Hepatocyte (in vitro differentiated cells): ENCODE measurements around the gene TUBA4B. TPM values are rescaled to one million over a fixed set of nuclear protein-coding genes. Genes with fewer than 3 reads are reported as not detected.

Experiments
- DNase-seq: peaks from one replicate; pipeline ENCODE4 v3.0.0-alpha.2; 2016; ENCODE audit warnings: low spot score
- H2AFZ ChIP-seq: fragments of 200-600 bp; sonication (generic); 2 replicates; pipeline ENCODE4 v1.6.0; 2016; ENCODE audit warnings: antibody characterized with exemption, mild to moderate bottlenecking
- H3K27ac ChIP-seq: fragments of 200-600 bp; sonication (generic); 2 replicates; pipeline ENCODE4 v1.5.1; 2016; ENCODE audit warnings: mild to moderate bottlenecking
- H3K27me3 ChIP-seq: fragments of 200-600 bp; sonication (generic); 2 replicates; pipeline ENCODE4 v1.6.1; 2016
- H3K36me3 ChIP-seq: fragments of 200-600 bp; sonication (generic); replicated peaks from 2 replicates; pipeline ENCODE4 v1.5.1; 2016; ENCODE audit warnings: low read depth; ENCODE audit not compliant: insufficient read depth
- H3K4me1 ChIP-seq: fragments of 200-600 bp; sonication (generic); 2 replicates; pipeline ENCODE4 v1.5.1; 2016; ENCODE audit warnings: mild to moderate bottlenecking, moderate library complexity; ENCODE audit not compliant: insufficient read depth
- H3K4me2 ChIP-seq: fragments of 200-600 bp; sonication (generic); 2 replicates; pipeline ENCODE4 v1.6.0; 2016
- H3K4me3 ChIP-seq: fragments of 200-600 bp; sonication (generic); 2 replicates; pipeline ENCODE4 v1.5.1; 2016; ENCODE audit warnings: mild to moderate bottlenecking
- H3K79me2 ChIP-seq: fragments of 200-600 bp; sonication (generic); 2 replicates; pipeline ENCODE4 v1.6.0; 2017; ENCODE audit warnings: mild to moderate bottlenecking
- H3K9me2 ChIP-seq: fragments of 200-600 bp; sonication (generic); replicated peaks from 2 replicates; pipeline ENCODE4 v1.6.0; 2017; ENCODE audit warnings: mild to moderate bottlenecking; ENCODE audit not compliant: insufficient read depth
- H3K9me3 ChIP-seq: fragments of 200-600 bp; sonication (generic); 2 replicates; pipeline ENCODE4 v1.5.1; 2016; ENCODE audit warnings: low read depth, mild to moderate bottlenecking
- H4K20me1 ChIP-seq: fragments of 200-600 bp; sonication (generic); 2 replicates; pipeline ENCODE4 v1.6.0; 2016; ENCODE audit warnings: mild to moderate bottlenecking; ENCODE audit not compliant: insufficient read depth, poor library complexity, severe bottlenecking
- CTCF ChIP-seq: fragments of 200-600 bp; sonication (generic); IDR thresholded peaks from 2 replicates; pipeline ENCODE4 v1.5.1; 2016; ENCODE audit warnings: antibody characterized with exemption, mild to moderate bottlenecking; ENCODE audit not compliant: poor library complexity
- EZH2 ChIP-seq: fragments of 200-600 bp; sonication (generic); IDR thresholded peaks from 2 replicates; pipeline ENCODE4 v1.6.1; 2016; ENCODE audit warnings: antibody characterized with exemption, mild to moderate bottlenecking, borderline replicate concordance
- EZH2phosphoT487 ChIP-seq: fragments of 200-600 bp; sonication (generic); IDR thresholded peaks from one replicate; pipeline ENCODE4 v1.6.1; 2018; ENCODE audit warnings: antibody characterized with exemption, mild to moderate bottlenecking, low read depth, moderate library complexity; ENCODE audit not compliant: unreplicated experiment, severe bottlenecking
- WGBS: methylation state at CpG from one replicate; pipeline ENCODE4 v1.1.6; 2016; ENCODE audit warnings: low lambda C conversion rate; ENCODE audit errors: missing lambda C conversion rate; 5-methylcytosine and 5-hydroxymethylcytosine counted together
- polyA plus RNA-seq: library from polyadenylated mRNA; unstranded; fragments of >200 nt; fragmentation: Nextera tagmentation; extraction: Ambion mirVana; gene quantifications from 2 replicates; pipeline ENCODE4 v1.2.1, GENCODE V29; 2016
- total RNA-seq: library from RNA; depleted of rRNA; stranded (reverse); fragments of >200 nt; gene quantifications from 2 replicates; pipeline ENCODE4 v1.2.3, GENCODE V29; 2014

The TUBA4B gene
- total and polyA plus RNA-seq, 2 experiments from 2014 or later: 0.13 TPM; not detected in 1

GRCh38 chr2:219205981-219206327 is 47.1 kb upstream of the TUBA4B start:
- Histone ChIP-seq H3K4me3 (peak overlapping the region; percentile 60), H3K36me3 (no peaks in the 10 kb centered on the region), H3K4me2 (peak overlapping the region; percentile 82), H3K27me3 (no peaks in the 10 kb centered on the region), H3K27ac (peak overlapping the region; percentile 98), H3K9me3 (no peaks in the 10 kb centered on the region), H3K79me2 (peaks cover 6% of the 10 kb centered on the region), H4K20me1 (peaks cover 3% of the 10 kb centered on the region), H3K9me2 (no peaks in the 10 kb centered on the region), H3K4me1 (peaks cover 20% of the 10 kb centered on the region), H2AFZ (peak overlapping the region; percentile 92)
- TF ChIP-seq EZH2phosphoT487: no peak
- TF ChIP-seq EZH2: no peak
- no peak for TF ChIP-seq CTCF
- no peak for DNase-seq
- WGBS: 28% methylated on average over 7 of the region's 7 CpGs

GRCh38 chr2:219206328-219207133 is 46.5 kb upstream of the TUBA4B start, which contains the start of gene ZFAND2B:
TSS of gene ZFAND2B (plus strand) at chr2:219206782. CDS start at chr2:219206988, 206 bp downstream.
- H2AFZ ChIP-seq: peak within 1 kb of the TSS; percentile 92
- no peaks in the 10 kb centered on the region for H3K27me3 ChIP-seq
- under 1% methylated on average over 39 of the region's 76 CpGs for WGBS

GRCh38 chr2:219207134-219207883 is 45.7 kb upstream of the TUBA4B start:
- H3K4me1 ChIP-seq: peaks cover 20% of the 10 kb centered on the region
- peaks cover 3% of the 10 kb centered on the region for H4K20me1 ChIP-seq
- H3K79me2 ChIP-seq: peaks cover 6% of the 10 kb centered on the region
- no peak for TF ChIP-seq EZH2phosphoT487
- TF ChIP-seq EZH2: no peak
- no peak for TF ChIP-seq CTCF
- 30% methylated on average over 17 of the region's 22 CpGs for WGBS
- H3K27me3 ChIP-seq: no peaks in the 10 kb centered on the region
- no peaks in the 10 kb centered on the region for H3K9me3 ChIP-seq
- peak overlapping the region; percentile 69 for H3K4me3 ChIP-seq
- H3K27ac ChIP-seq: peak overlapping the region; percentile 98
- peak overlapping the region; percentile 73 for H2AFZ ChIP-seq
- H3K4me2 ChIP-seq: peak overlapping the region; percentile 82
- no peak for DNase-seq
- H3K9me2 ChIP-seq: no peaks in the 10 kb centered on the region
- no peaks in the 10 kb centered on the region for H3K36me3 ChIP-seq

More at GRCh38 chr2:219206328-219207133, 46.5 kb upstream of the TUBA4B start, which contains the start of gene ZFAND2B:
- Histone ChIP-seq H3K4me3 (peak within 1 kb of the TSS; percentile 69), H4K20me1 (peaks cover 3% of the 10 kb centered on the region), H3K4me1 (peaks cover 20% of the 10 kb centered on the region), H3K36me3 (no peaks in the 10 kb centered on the region), H3K4me2 (peak within 1 kb of the TSS; percentile 82), H3K79me2 (peaks cover 6% of the 10 kb centered on the region), H3K9me2 (no peaks in the 10 kb centered on the region), H3K27ac (peak within 1 kb of the TSS; percentile 98), H3K9me3 (no peaks in the 10 kb centered on the region)
- peak; percentile 99 for DNase-seq
- TF ChIP-seq CTCF: peak; percentile 7
- TF ChIP-seq EZH2: no peak
- no peak for TF ChIP-seq EZH2phosphoT487
